22Rv1 (cell line): ENCODE measurements around the gene RAB1A.

Experiments used
- CTCF ChIP-seq: fragments of 450-650 bp; IDR thresholded peaks from 2 replicates; pipeline ENCODE4 v1.5.1; 2017; ENCODE audit warnings: mild to moderate bottlenecking
- ZFX ChIP-seq: fragments of 450-650 bp; IDR thresholded peaks from 2 replicates; pipeline ENCODE4 v1.6.1; 2017; ENCODE audit warnings: antibody characterized with exemption, borderline replicate concordance

GRCh38 chr2:65040400-65041261 lies 89.3 kb downstream of the RAB1A start:
- TF ChIP-seq CTCF, result peak; percentile 94
- TF ChIP-seq ZFX, result no peak
